Activated CD8-positive, alpha-beta memory T cell treated with anti-CD3 and anti-CD28 coated beads for 36 hours (primary cell): ENCODE results near the gene COPS3. TPM values are rescaled to one million over a fixed set of nuclear protein-coding genes. Genes with fewer than 3 reads are reported as not detected.

ENCODE experiments used
- CTCF ChIA-PET: fragments of 350-600 bp; sonication (Branson Sonifier 250); formaldehyde crosslinking; loops from one replicate; lab custom pipeline; 2021; ENCODE audit warnings: antibody characterized with exemption; lab: Charles Lee
- POLR2A ChIA-PET: fragments of 350-600 bp; sonication (Branson Sonifier 250); formaldehyde crosslinking; loops from one replicate; lab custom pipeline; 2021; ENCODE audit warnings: antibody characterized with exemption; lab: Charles Lee
- total RNA-seq, 2 experiments: library from RNA; stranded (reverse); gene quantifications; one replicate each; pipeline ENCODE4 v1.2.3, GENCODE V29; 2021

Gene COPS3
- total RNA-seq, 2 experiments from 2014 or later = 136 to 141 TPM

- POLR2A ChIA-PET = interaction anchor here (0.7 to 1.5 kb wide), 3 partner anchors 20 to 53 kb away, joined by 3 to 5 read pairs (median 3); no protein-coding TSS in a partner anchor
- CTCF ChIA-PET = no interaction called here
Measured at GRCh38 chr17:17204635-17205231, 76.3 kb downstream of the COPS3 start.

GRCh38 chr17:17204041-17204591, 76.9 kb downstream of the COPS3 start:
- POLR2A ChIA-PET = interaction anchor here (1.5 kb wide), 1 partner anchor 19 kb away, joined by 5 read pairs; no protein-coding TSS in a partner anchor
- CTCF ChIA-PET = no interaction called here

GRCh38 chr17:17203173-17203730, 77.8 kb downstream of the COPS3 start:
- ChIA-PET CTCF (no interaction called here), POLR2A (no interaction called here)

GRCh38 chr17:17201907-17202306, 79.1 kb downstream of the COPS3 start:
- POLR2A ChIA-PET = no interaction called here
- CTCF ChIA-PET = no interaction called here

- CTCF ChIA-PET = no interaction called here
- POLR2A ChIA-PET = interaction anchor here (0.8 kb wide), 1 partner anchor 9 kb away, joined by 3 read pairs; no protein-coding TSS in a partner anchor
Measured at GRCh38 chr17:17201271-17201670, 79.8 kb downstream of the COPS3 start.

GRCh38 chr17:17200831-17201230, 80.2 kb downstream of the COPS3 start:
- POLR2A ChIA-PET = interaction anchor here (0.8 kb wide), 1 partner anchor 9 kb away, joined by 3 read pairs; no protein-coding TSS in a partner anchor

GRCh38 chr17:17200311-17200710, 80.7 kb downstream of the COPS3 start:
- CTCF ChIA-PET = no interaction called here
- POLR2A ChIA-PET = interaction anchor here (0.8 kb wide), 1 partner anchor 8 kb away, joined by 3 read pairs; no protein-coding TSS in a partner anchor

More at GRCh38 chr17:17200831-17201230, 80.2 kb downstream of the COPS3 start:
- CTCF ChIA-PET = no interaction called here

- ChIA-PET CTCF (interaction anchor here (0.7 to 1.2 kb wide), 2 partner anchors 19 to 33 kb away, joined by 3 to 4 read pairs; no protein-coding TSS in a partner anchor), POLR2A (interaction anchor here (0.6 kb wide), 1 partner anchor 7 kb away, joined by 3 read pairs; no protein-coding TSS in a partner anchor)
Measured at GRCh38 chr17:17198281-17198680, 82.8 kb downstream of the COPS3 start.

GRCh38 chr17:17196776-17197175, 84.3 kb downstream of the COPS3 start:
- ChIA-PET CTCF (no interaction called here), POLR2A (no interaction called here)

Other genes starting within 250 kb of the COPS3 start
- gene MPRIP, start 238.8 kb downstream of the COPS3 start, total RNA-seq = 100 to 1,000 TPM; 165 to 172 TPM
- 10 to 100 TPM; 22.2 to 23.0 TPM for gene PLD6, start 74.9 kb downstream of the COPS3 start, total RNA-seq
- gene FLCN, start 44.1 kb downstream of the COPS3 start, total RNA-seq = 10 to 100 TPM; 22.2 to 25.7 TPM
- gene NT5M, start 22.1 kb upstream of the COPS3 start, total RNA-seq = 1 to 10 TPM; 5.2 to 7.0 TPM
- 10 to 100 TPM; 14.2 to 16.0 TPM for gene MED9, start 195.8 kb upstream of the COPS3 start, total RNA-seq
- gene RASD1, start 215.1 kb upstream of the COPS3 start, total RNA-seq = under 1 TPM; 0.42 to 0.61 TPM